CD4-positive, alpha-beta T cell (primary cell): ENCODE results near the gene AMBN. TPM values are rescaled to one million over a fixed set of nuclear protein-coding genes. Genes with fewer than 3 reads are reported as not detected.

Experiments used
- ATAC-seq: fragments of 200-7000 bp; cut with Tn5 transposase; one replicate; pipeline ENCODE4 v1.10.0; 2022; ENCODE audit warnings: mild to moderate bottlenecking; ENCODE audit not compliant: poor library complexity
- CTCF ChIA-PET: fragments of 350-600 bp; sonication (Branson Sonifier 250); formaldehyde crosslinking; loops from one replicate; lab custom pipeline; 2021; ENCODE audit warnings: antibody characterized with exemption, inconsistent platforms; lab: Charles Lee
- POLR2A ChIA-PET: fragments of 350-600 bp; sonication (Branson Sonifier 250); formaldehyde crosslinking; loops from one replicate; lab custom pipeline; 2021; ENCODE audit warnings: antibody characterized with exemption, inconsistent platforms; lab: Charles Lee
- DNase-seq, 14 experiments: peaks; one replicate each; pipeline ENCODE4 v3.0.0-alpha.2; 2013 to 2020; ENCODE audit warnings: mixed read lengths in 2 of 14
- H3K27ac ChIP-seq, 2 donors: one replicate each; pipeline versions ENCODE4 v1.5.1 to v1.7.0; 2013; ENCODE audit warnings: low read length in 2 of 2, low read depth in 1 of 2, mild to moderate bottlenecking in 1 of 2
- H3K27me3 ChIP-seq, 2 experiments: 1 replicate in 1 of 2; 2 replicates in 1 of 2; pipeline versions ENCODE4 v1.6.1 to v1.7.0; 2013; ENCODE audit warnings: low read length in 2 of 2, control low read depth in 1 of 2, mild to moderate bottlenecking in 1 of 2, moderate library complexity in 1 of 2; ENCODE audit not compliant: insufficient read depth in 2 of 2, control insufficient read depth in 1 of 2
- H3K36me3 ChIP-seq: one replicate; pipeline ENCODE4 v1.6.1; 2013; ENCODE audit warnings: low read length, control low read depth; ENCODE audit not compliant: insufficient read depth
- H3K4me1 ChIP-seq: one replicate; pipeline ENCODE4 v1.6.1; 2013; ENCODE audit warnings: low read length, control low read depth; ENCODE audit not compliant: insufficient read depth
- H3K4me3 ChIP-seq: one replicate; pipeline ENCODE4 v1.5.1; 2013; ENCODE audit warnings: mild to moderate bottlenecking, low read length, moderate library complexity
- H3K9me3 ChIP-seq, 2 experiments: 1 replicate in 1 of 2; 2 replicates in 1 of 2; pipeline versions ENCODE4 v1.6.1 to v1.7.0; 2013; ENCODE audit warnings: low read length in 2 of 2, mild to moderate bottlenecking in 2 of 2, control low read depth in 1 of 2, moderate library complexity in 1 of 2; ENCODE audit not compliant: control insufficient read depth in 1 of 2, insufficient read depth in 1 of 2
- H3K27ac Mint-ChIP-seq: one replicate; pipeline ENCODE4 v1.8.0; 2020; ENCODE audit warnings: mixed read lengths
- H3K27me3 Mint-ChIP-seq: one replicate; pipeline ENCODE4 v1.8.0; 2021; ENCODE audit warnings: mixed read lengths
- H3K36me3 Mint-ChIP-seq: one replicate; pipeline ENCODE4 v1.8.0; 2021; ENCODE audit warnings: low read depth, mixed read lengths
- H3K4me1 Mint-ChIP-seq: one replicate; pipeline ENCODE4 v1.8.0; 2021; ENCODE audit warnings: low read depth, mixed read lengths
- H3K4me3 Mint-ChIP-seq: one replicate; pipeline ENCODE4 v1.8.0; 2020; ENCODE audit warnings: mild to moderate bottlenecking, mixed read lengths
- H3K9me3 Mint-ChIP-seq: one replicate; pipeline ENCODE4 v1.8.0; 2020; ENCODE audit warnings: mixed read lengths
- CTCF ChIP-seq: fragments of 200-600 bp; IDR thresholded peaks from one replicate; pipeline ENCODE4 v1.8.0; 2022; ENCODE audit warnings: antibody characterized with exemption, mild to moderate bottlenecking
- intact Hi-C, 2 experiments: fragments of 100-400 bp; cut with DNase I in 1 of 2; cut with micrococcal nuclease in 1 of 2; formaldehyde crosslinking; loops; one replicate each; pipeline versions ENCODE4 v1.15.1 to v1.9.0; 2023 to 2025; cut with DNase I, micrococcal nuclease
- total RNA-seq, 174 experiments: library from RNA in 2 of 174; stranded (reverse) in 2 of 174; gene quantifications; one replicate each; pipeline ENCODE4 v1.2.3 and lab custom pipeline; 2021 to 2026

The AMBN gene
- total RNA-seq, 2 experiments from 2014 or later, result not detected

GRCh38 chr4:70577220-70577927 is 14.7 kb upstream of the AMBN start:
- no peak for TF ChIP-seq CTCF
- no peak overlapping the region for H3K4me3 Mint-ChIP-seq
- ChIA-PET CTCF (no interaction called here), POLR2A (no interaction called here)
- no peaks in the 10 kb centered on the region for H3K4me1 Mint-ChIP-seq
- H3K27ac ChIP-seq, result no peak overlapping the region
- no peak overlapping the region for H3K27ac Mint-ChIP-seq
- DNase-seq (no peak), ATAC-seq (no peak)
- no peaks in the 10 kb centered on the region for H3K9me3 ChIP-seq
- no peak overlapping the region for H3K4me3 ChIP-seq
- H3K36me3 ChIP-seq, result no peaks in the 10 kb centered on the region
- intact Hi-C loops, result no loop called here
- no peaks in the 10 kb centered on the region for H3K9me3 Mint-ChIP-seq
- no peaks in the 10 kb centered on the region for H3K4me1 ChIP-seq
- peaks cover 0 to 4% of the 10 kb centered on the region in 2 experiments for H3K27me3 ChIP-seq
- H3K27me3 Mint-ChIP-seq, result peaks cover 6% of the 10 kb centered on the region
- H3K36me3 Mint-ChIP-seq, result no peaks in the 10 kb centered on the region

- ATAC-seq, result no peak
- POLR2A ChIA-PET, result no interaction called here
- no peaks in the 10 kb centered on the region for H3K36me3 Mint-ChIP-seq
- no peaks in the 10 kb centered on the region for H3K9me3 ChIP-seq
- no peak overlapping the region for H3K27ac ChIP-seq
- no peaks in the 10 kb centered on the region for H3K9me3 Mint-ChIP-seq
- no peaks in the 10 kb centered on the region for H3K4me1 Mint-ChIP-seq
- intact Hi-C loops, result no loop called here
- no peaks in the 10 kb centered on the region for H3K27me3 ChIP-seq
- CTCF ChIA-PET, result no interaction called here
- H3K27me3 Mint-ChIP-seq, result no peaks in the 10 kb centered on the region
- no peak overlapping the region for H3K4me3 Mint-ChIP-seq
- no peak overlapping the region for H3K27ac Mint-ChIP-seq
- H3K4me1 ChIP-seq, result no peaks in the 10 kb centered on the region
- no peak for DNase-seq
- no peak overlapping the region for H3K4me3 ChIP-seq
- TF ChIP-seq CTCF, result no peak
- no peaks in the 10 kb centered on the region for H3K36me3 ChIP-seq
Observed at GRCh38 chr4:70581980-70582379, 10.1 kb upstream of the AMBN start.

- ChIA-PET POLR2A (no interaction called here), CTCF (no interaction called here)
- Histone ChIP-seq H3K27me3 (no peaks in the 10 kb centered on the region), H3K4me3 (no peak overlapping the region), H3K36me3 (no peaks in the 10 kb centered on the region), H3K9me3 (no peaks in the 10 kb centered on the region), H3K4me1 (no peaks in the 10 kb centered on the region), H3K27ac (no peak overlapping the region)
- intact Hi-C loops, result no loop called here
- Mint-ChIP-seq H3K27me3 (no peaks in the 10 kb centered on the region), H3K36me3 (no peaks in the 10 kb centered on the region), H3K9me3 (no peaks in the 10 kb centered on the region), H3K27ac (no peak overlapping the region), H3K4me3 (no peak overlapping the region), H3K4me1 (no peaks in the 10 kb centered on the region)
- TF ChIP-seq CTCF, result no peak
- DNase-seq, result no peak
- no peak for ATAC-seq
Observed at GRCh38 chr4:70583952-70584834, 7.9 kb upstream of the AMBN start.
